Endothelial cell of umbilical vein (primary cell): ENCODE measurements around the gene KCNJ6.

ENCODE experiments used
- POLR2A ChIP-seq: IDR thresholded peaks from 2 replicates; pipeline ENCODE4 v1.6.1; 2012; ENCODE audit warnings: low read depth, mild to moderate bottlenecking, control low read depth, low read length
- POLR2AphosphoS5 ChIP-seq: IDR thresholded peaks from 2 replicates; pipeline ENCODE4 v1.6.1; 2012; ENCODE audit warnings: low read depth, mild to moderate bottlenecking, control low read depth, low read length, moderate library complexity; ENCODE audit not compliant: insufficient read depth
- TF ChIP-seq, protein P1 (sequence below), 2 donors: IDR thresholded peaks; 1 replicate in 1 of 2; 2 replicates in 1 of 2; pipeline ENCODE4 v1.5.1; 2011; ENCODE audit warnings: low read length in 2 of 2, mild to moderate bottlenecking in 2 of 2, moderate library complexity in 2 of 2, control low read depth in 1 of 2, inconsistent platforms in 1 of 2, low read depth in 1 of 2; ENCODE audit not compliant: insufficient read depth in 1 of 2; ENCODE audit errors: extremely low read depth in 1 of 2
- TF ChIP-seq, protein P2 (sequence below): IDR thresholded peaks from 2 replicates; pipeline ENCODE4 v1.6.1; 2011; ENCODE audit not compliant: insufficient read depth, insufficient read length

DNA sequence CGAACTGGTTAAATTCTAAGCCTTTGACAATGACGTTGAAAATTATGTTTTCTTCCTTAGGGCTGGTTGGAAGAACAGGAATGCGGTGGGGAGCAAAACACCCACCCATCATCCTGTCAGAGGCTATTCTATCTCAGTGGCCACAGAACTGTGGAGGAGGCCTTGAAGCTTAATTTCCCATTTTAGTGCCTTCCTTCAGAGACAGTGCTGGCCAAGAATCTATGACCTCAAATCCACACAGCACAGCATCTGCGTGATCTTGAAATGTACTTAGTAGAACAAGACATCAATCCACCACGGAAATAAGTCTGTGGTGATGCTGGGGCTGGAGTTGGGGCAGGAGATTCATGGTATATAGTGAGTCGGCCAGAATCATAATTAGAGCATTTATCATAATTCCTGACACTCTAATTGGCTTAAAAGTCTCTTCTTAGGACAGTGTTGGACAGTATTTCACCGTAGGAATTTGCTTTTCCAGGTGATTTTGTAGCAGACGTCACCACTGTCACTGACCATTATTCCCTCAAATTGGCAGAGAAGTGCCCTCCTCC lies 113.1 kb downstream of the KCNJ6 start:
- TF ChIP-seq, protein P1, sequence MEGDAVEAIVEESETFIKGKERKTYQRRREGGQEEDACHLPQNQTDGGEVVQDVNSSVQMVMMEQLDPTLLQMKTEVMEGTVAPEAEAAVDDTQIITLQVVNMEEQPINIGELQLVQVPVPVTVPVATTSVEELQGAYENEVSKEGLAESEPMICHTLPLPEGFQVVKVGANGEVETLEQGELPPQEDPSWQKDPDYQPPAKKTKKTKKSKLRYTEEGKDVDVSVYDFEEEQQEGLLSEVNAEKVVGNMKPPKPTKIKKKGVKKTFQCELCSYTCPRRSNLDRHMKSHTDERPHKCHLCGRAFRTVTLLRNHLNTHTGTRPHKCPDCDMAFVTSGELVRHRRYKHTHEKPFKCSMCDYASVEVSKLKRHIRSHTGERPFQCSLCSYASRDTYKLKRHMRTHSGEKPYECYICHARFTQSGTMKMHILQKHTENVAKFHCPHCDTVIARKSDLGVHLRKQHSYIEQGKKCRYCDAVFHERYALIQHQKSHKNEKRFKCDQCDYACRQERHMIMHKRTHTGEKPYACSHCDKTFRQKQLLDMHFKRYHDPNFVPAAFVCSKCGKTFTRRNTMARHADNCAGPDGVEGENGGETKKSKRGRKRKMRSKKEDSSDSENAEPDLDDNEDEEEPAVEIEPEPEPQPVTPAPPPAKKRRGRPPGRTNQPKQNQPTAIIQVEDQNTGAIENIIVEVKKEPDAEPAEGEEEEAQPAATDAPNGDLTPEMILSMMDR (IDR thresholded peaks at IDR 0.05; ENCODE audit: extremely low read depth in 1 of 2, insufficient read depth in 1 of 2, low read depth in 1 of 2, low read length in 2 of 2) = no peak
- no peak for TF ChIP-seq POLR2AphosphoS5
- no peak for TF ChIP-seq POLR2A
- TF ChIP-seq, protein P2, sequence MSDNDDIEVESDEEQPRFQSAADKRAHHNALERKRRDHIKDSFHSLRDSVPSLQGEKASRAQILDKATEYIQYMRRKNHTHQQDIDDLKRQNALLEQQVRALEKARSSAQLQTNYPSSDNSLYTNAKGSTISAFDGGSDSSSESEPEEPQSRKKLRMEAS = no peak
